ENCODE measurements around the gene ANKMY1.

ANKMY1 gene

GRCh38 chr2:240434728-240435456 is 122.9 kb downstream of the ANKMY1 start:
- peak; percentile 94 for DNase-seq (ENCODE audit: low spot score)

DNA sequence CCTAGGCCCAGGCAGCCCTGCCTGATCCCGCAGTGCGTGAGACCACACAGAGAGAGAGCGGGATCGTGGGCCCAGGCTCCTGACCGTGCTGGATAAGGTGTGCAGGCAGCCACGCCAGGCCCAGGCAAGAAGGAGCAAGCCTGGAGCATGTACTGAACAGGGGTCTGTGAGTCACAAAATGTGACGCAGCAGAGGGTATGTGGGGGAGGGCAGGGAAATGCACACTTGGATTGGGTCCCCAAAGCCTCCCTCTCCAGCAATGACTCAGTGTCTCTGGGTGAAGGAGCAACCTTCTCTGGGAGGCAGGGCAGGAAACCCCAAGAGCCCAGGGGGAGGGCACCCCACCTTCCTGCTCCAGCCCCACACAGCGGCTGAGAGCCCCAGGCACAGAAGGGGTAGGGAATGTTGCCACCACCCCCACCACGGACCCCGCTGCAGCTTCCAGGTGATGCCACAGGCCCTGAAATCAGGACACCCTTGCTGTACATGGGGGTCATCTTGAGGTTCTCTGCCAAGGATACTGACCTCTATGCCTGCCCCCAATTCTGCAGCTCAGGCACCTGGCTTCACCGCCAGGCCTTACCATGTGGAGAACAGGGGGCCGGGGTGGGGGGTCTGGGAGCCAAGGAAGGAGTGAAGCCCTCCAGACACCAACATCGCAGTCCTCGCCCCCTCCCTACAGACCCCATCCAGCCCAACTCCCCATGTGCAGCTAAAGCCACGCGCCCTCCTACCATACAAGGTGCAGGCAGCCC is 123.6 kb downstream of the ANKMY1 start:
- DNase-seq (ENCODE audit: low spot score) = no peak

- DNase-seq (ENCODE audit: low spot score) = no peak
Measured at GRCh38 chr2:240432820-240433801, 124.7 kb downstream of the ANKMY1 start.

DNA sequence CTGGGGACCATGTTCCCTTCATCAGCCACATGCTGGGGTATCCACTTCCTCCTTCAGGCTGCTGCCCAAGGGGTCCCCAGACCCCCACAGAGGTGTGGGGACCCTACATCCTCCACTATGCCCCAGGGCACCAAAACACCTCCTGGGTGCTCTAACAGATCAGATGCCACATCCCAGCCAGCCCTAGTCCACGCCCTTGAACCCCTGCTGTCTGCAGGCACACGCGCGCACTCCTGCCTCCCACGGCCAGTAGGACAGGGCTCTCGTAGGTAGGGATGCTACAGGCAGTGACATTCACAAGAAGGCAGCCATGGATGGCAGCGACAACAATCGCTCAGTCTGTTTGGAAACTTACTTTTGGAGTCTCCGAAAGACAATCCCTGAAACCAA is 125.4 kb downstream of the ANKMY1 start:
- DNase-seq (ENCODE audit: low spot score) = no peak

- DNase-seq (ENCODE audit: low spot score) = no peak
Measured at GRCh38 chr2:240431661-240432424, 125.9 kb downstream of the ANKMY1 start.

GRCh38 chr2:240431271-240431660 is 126.5 kb downstream of the ANKMY1 start:
- DNase-seq (ENCODE audit: low spot score) = no peak

GRCh38 chr2:240430595-240430994 is 127.2 kb downstream of the ANKMY1 start:
- DNase-seq (ENCODE audit: low spot score) = no peak

DNA sequence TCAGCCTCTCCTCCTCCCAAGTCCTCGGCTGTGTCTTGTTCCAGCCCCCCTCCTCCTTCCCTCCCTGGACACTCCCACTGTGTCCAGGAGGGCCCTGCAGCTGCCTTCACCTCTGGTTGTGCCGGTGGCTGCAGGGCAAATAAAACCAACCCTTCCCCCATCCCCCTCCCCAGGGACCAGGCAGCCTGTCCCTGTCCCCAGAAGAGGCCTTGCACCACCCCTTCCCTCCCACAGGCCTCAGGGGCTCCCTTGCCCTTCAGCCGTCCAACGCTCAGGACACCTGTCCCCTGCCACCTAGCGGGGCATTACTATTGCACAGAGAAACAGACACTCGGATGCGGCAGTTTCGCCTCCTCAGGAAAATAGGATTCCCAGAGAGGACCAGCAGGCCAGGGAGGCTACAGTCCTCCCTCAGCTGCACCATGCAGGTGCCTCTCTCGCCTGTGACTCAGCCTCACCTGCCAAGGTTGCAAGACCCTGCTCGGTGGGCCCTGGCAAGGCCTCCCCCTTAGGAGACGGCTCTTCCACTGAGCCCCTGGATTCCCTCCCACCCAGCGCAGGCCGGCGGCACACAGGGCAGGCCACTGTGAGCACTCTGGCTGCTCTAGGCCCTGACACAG is 127.8 kb downstream of the ANKMY1 start:
- no peak for DNase-seq (ENCODE audit: low spot score)

Data from germinal center (tissue), 1 donor.